Measurements from ENCODE around the gene OPN1MW3.

DNA sequence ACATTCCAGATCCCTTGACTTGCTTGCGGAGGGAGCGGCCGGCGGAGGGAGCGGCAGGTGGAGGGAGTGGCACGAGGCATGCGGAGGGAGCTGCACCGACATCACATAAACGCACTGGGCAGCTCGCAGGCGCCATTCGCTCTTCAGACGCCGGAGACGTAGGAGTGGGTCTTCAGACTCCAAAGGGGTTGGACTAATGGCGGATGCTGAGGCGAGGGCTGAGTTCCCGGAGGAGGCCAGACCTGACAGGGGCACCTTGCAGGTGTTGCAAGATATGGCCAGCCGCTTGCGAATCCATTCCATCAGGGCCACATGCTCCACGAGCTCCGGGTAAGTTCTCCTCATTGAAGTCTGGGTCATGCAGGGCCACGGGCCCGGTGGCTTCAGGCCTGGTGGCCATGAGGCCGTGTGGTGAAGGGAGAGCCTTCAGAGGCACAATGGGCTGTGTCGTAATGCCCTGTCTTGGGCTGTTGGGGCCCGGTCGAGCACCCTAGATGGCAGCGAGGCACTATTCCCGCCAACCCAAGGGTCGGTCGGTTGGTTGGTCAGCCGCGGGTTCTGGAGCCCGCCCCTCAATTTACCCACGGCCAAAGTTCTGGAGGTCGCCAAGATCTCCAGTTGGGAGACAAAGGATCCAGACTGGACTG, 38.4 kb downstream of the OPN1MW3 start, which contains the start of gene TKTL1:
- no peak for TF ChIP-seq EZH2phosphoT487 (IDR thresholded peaks at IDR 0.05; ENCODE audit: insufficient read depth, low read depth)
- TF ChIP-seq EZH2 (IDR thresholded peaks at IDR 0.05; ENCODE audit: insufficient read depth, poor library complexity, severe bottlenecking) = no peak
